Tibial nerve (tissue), 4 donors: ENCODE data around the gene IGF1R.

Source experiments
- CTCF ChIP-seq, 5 experiments: fragments of 200-600 bp in 3 of 5; fragments of 450-650 bp in 2 of 5; sonication (generic) in 3 of 5; IDR thresholded peaks; one replicate each; pipeline ENCODE4 v1.5.1; 2016 to 2019; ENCODE audit warnings: antibody characterized with exemption in 5 of 5, mild to moderate bottlenecking in 3 of 5, moderate library complexity in 2 of 5
- EP300 ChIP-seq, 2 donors: sonication (generic); formaldehyde crosslinking; IDR thresholded peaks; one replicate each; pipeline ENCODE4 v1.6.1; 2017; ENCODE audit warnings: antibody characterized with exemption in 2 of 2, mild to moderate bottlenecking in 1 of 2
- POLR2A ChIP-seq, 2 donors: fragments of 450-650 bp; IDR thresholded peaks; one replicate each; pipeline ENCODE4 v1.6.1; 2017; ENCODE audit warnings: antibody characterized with exemption in 2 of 2, mild to moderate bottlenecking in 2 of 2, moderate library complexity in 2 of 2

DNA sequence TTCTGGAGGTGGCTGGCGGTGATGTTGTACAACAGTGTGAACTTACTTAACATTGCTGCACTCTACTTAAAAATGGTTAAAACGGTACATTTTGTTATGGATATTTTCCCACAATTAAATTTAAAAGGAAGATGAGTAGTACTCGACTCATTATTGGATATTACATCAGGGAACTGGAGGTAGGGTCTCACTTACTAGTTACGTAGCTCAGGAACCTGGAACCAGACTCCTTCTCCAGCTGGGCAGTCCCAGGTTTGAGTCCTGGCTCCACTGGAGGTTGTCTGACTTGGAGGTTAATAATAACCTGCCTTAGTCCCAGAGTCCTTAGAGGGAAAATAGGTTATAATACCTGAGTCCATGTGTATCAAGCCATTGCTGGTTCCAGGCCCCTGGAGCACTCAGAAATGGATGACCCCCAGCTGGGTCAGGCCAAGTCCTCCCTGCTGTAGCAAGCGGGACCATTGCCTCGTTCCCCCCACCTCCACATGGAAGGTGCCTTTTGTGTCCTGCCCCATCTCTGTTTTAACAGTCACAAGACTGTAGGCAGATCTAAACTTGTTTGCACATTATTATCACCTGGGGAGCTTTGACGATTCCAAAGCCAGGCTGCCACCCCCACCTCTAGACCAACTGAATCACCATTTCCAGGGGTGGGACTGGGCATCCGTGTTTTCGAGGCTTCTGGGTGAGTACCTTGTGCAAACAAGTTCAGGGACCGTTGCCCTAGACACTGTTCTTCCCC lies 126.6 kb downstream of the IGF1R start:
- no peak for TF ChIP-seq CTCF (IDR thresholded peaks at IDR 0.05)
- TF ChIP-seq EP300 (IDR thresholded peaks at IDR 0.05) = no peak
- no peak for TF ChIP-seq POLR2A (IDR thresholded peaks at IDR 0.05)
